NCI-H526 treated with DMSO at 0.1 percent for 48 hours (cell line): ENCODE results near the gene RBM25.
"Not testable (repeated sequence)": the region's sequence is repeated elsewhere in the genome, so short reads cannot be mapped to it uniquely, and the experiment has no call there.

ENCODE experiments used
- DNase-seq: peaks from one replicate; lab custom pipeline; 2025; lab: John Stamatoyannopoulos, UW

The RBM25 gene

GRCh38 chr14:73058224-73058921 is at the start of gene RBM25:
RBM25 (plus strand) TSS chr14:73058534; CDS start chr14:73071642, 13,108 bp downstream.
- DNase-seq = peak; percentile 98

- DNase-seq = not testable (repeated sequence)
Observed at GRCh38 chr14:73011189-73011588, 47.1 kb upstream of the RBM25 start.

- no peak for DNase-seq
Observed at GRCh38 chr14:73014105-73014504, 44.2 kb upstream of the RBM25 start.

GRCh38 chr14:73015552-73015951 is 42.8 kb upstream of the RBM25 start:
- DNase-seq = not testable (repeated sequence)

GRCh38 chr14:73016011-73016410 is 42.3 kb upstream of the RBM25 start:
- DNase-seq = not testable (repeated sequence)

- DNase-seq = no peak
Observed at GRCh38 chr14:73022051-73022450, 36.3 kb upstream of the RBM25 start.

GRCh38 chr14:73025544-73025943 is 32.8 kb upstream of the RBM25 start:
- no peak for DNase-seq

GRCh38 chr14:73026243-73026844 is 32.0 kb upstream of the RBM25 start:
- DNase-seq = no peak

GRCh38 chr14:73026845-73027542 is 31.3 kb upstream of the RBM25 start, which contains the start of gene ZFYVE1:
ZFYVE1 (minus strand) TSS chr14:73027106; CDS start chr14:73024508, 2,598 bp downstream.
- DNase-seq = peak; percentile 97

GRCh38 chr14:73027546-73027945 is 30.8 kb upstream of the RBM25 start:
- no peak for DNase-seq

GRCh38 chr14:73027984-73028383 is 30.4 kb upstream of the RBM25 start:
- DNase-seq = no peak

- DNase-seq = not testable (repeated sequence)
Observed at GRCh38 chr14:73036706-73037450, 21.5 kb upstream of the RBM25 start.

GRCh38 chr14:73047808-73048207 is 10.5 kb upstream of the RBM25 start:
- DNase-seq = peak; percentile 60

GRCh38 chr14:73049428-73049827 is 8.9 kb upstream of the RBM25 start:
- no peak for DNase-seq

- no peak for DNase-seq
Observed at GRCh38 chr14:73055251-73055650, 3.1 kb upstream of the RBM25 start.

- DNase-seq = no peak
Observed at GRCh38 chr14:73057944-73058223, 450 bp upstream of the RBM25 start.

- peak; percentile 21 for DNase-seq
Observed at GRCh38 chr14:73058922-73059673, 764 bp downstream of the RBM25 start.

- no peak for DNase-seq
Observed at GRCh38 chr14:73069585-73069984, 11.3 kb downstream of the RBM25 start.

- DNase-seq = no peak
Observed at GRCh38 chr14:73091044-73091443, 32.7 kb downstream of the RBM25 start.

GRCh38 chr14:73097421-73097820 is 39.1 kb downstream of the RBM25 start:
- no peak for DNase-seq

- DNase-seq = no peak
Observed at GRCh38 chr14:73100334-73100733, 42.0 kb downstream of the RBM25 start.
